HepG2 (cell line): ENCODE data around the gene GRK4.

Experiments
- CHD2 ChIP-seq: IDR thresholded peaks from 2 replicates; pipeline ENCODE4 v1.6.1; 2011; ENCODE audit warnings: low read depth, low read length, improper control_type of control experiment
- RBFOX2 ChIP-seq: fragments of 200-400 bp; formaldehyde crosslinking; IDR thresholded peaks from 2 replicates; pipeline ENCODE4 v1.6.1; 2017; ENCODE audit warnings: low read depth, mild to moderate bottlenecking, low read length
- TF ChIP-seq, protein P1 (sequence below): fragments of 450-650 bp; IDR thresholded peaks from 2 replicates; pipeline ENCODE4 v1.6.1; 2017; ENCODE audit warnings: mild to moderate bottlenecking

DNA sequence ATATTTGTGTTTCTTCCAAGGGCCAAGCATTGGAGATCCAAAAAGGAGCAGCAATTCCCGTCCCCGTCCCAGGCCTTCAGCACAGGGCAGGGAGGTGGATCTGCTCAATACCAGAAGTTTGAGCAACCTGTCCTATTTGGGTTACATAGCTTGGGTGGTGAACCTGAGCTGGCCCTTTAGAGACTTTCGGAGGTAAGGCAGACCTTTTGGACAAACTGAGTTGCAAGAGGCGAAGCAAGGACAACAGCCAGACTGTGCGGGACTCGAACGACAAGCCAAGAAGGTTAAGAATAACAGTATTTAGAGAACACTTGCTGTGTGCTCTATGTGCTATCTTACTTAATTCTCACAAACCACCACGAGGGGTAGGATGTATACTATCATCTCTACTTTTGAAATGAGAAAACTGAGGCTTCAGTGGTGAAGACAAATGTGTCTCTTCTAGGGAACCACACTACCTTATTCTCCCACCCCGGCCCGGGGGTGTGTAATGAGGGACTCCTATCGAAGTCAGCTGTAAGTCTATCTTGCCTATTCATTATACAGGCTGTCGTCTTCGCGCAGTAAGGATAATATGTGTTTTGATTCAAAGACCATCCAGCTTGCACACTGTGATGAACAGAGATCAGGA, 1.4 kb upstream of the GRK4 start:
- TF ChIP-seq CHD2 (no peak), RBFOX2 (no peak)
- TF ChIP-seq, protein P1, sequence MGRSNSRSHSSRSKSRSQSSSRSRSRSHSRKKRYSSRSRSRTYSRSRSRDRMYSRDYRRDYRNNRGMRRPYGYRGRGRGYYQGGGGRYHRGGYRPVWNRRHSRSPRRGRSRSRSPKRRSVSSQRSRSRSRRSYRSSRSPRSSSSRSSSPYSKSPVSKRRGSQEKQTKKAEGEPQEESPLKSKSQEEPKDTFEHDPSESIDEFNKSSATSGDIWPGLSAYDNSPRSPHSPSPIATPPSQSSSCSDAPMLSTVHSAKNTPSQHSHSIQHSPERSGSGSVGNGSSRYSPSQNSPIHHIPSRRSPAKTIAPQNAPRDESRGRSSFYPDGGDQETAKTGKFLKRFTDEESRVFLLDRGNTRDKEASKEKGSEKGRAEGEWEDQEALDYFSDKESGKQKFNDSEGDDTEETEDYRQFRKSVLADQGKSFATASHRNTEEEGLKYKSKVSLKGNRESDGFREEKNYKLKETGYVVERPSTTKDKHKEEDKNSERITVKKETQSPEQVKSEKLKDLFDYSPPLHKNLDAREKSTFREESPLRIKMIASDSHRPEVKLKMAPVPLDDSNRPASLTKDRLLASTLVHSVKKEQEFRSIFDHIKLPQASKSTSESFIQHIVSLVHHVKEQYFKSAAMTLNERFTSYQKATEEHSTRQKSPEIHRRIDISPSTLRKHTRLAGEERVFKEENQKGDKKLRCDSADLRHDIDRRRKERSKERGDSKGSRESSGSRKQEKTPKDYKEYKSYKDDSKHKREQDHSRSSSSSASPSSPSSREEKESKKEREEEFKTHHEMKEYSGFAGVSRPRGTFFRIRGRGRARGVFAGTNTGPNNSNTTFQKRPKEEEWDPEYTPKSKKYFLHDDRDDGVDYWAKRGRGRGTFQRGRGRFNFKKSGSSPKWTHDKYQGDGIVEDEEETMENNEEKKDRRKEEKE = no peak
